ENCODE data around the gene ARHGEF7. TPM values are rescaled to one million over a fixed set of nuclear protein-coding genes. Genes with fewer than 3 reads are reported as not detected.

Gene ARHGEF7
- polyA plus RNA-seq, 1 donor (not counting 4 experiments of a cell fraction or from before 2014, with no cell fraction given), result 25.2 TPM

DNA sequence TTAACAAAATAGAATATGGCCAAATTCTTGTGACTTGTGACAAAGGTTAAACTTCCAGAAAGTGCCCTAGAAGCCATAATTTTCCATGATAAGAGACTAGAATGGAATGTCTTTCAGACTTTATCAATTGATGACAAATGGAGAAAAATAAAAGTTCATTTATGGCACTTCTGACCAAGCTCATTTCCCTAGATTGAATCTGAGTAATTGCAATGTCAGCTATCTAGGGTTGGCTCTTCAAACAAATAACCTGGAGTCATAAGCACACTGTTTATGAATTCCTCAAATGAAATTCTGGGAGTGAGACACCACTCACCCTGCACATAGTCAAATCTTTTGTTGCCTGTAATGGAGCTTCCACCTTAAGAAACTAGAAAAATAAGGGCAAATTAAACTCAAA is 11.4 kb downstream of the ARHGEF7 start:
- Histone ChIP-seq H3K4me3 (ENCODE audit: control insufficient read depth in 2 of 3, extremely low read depth in 1 of 3, insufficient read depth in 2 of 3, low read depth in 1 of 3, low read length in 3 of 3) (no peak overlapping the region), H3K9me1 (ENCODE audit: control insufficient read depth, extremely low read depth, insufficient read depth, low read length) (no peaks in the 10 kb centered on the region), H3K79me2 (ENCODE audit: control insufficient read depth, insufficient read depth, low read length) (no peaks in the 10 kb centered on the region), H3K9ac (ENCODE audit: control insufficient read depth, extremely low read depth, insufficient read depth, low read length) (no peak overlapping the region), H3K27ac (ENCODE audit: control insufficient read depth, insufficient read depth, low read length) (no peak overlapping the region), H3K36me3 (ENCODE audit: control insufficient read depth in 2 of 2, extremely low read depth in 1 of 2, insufficient read depth in 2 of 2, low read length in 2 of 2) (no peaks in the 10 kb centered on the region), H3K4me2 (ENCODE audit: control insufficient read depth, extremely low read depth, insufficient read depth, low read depth, low read length) (no peak overlapping the region), H3K9me3 (ENCODE audit: control insufficient read depth, low read depth, low read length) (no peaks in the 10 kb centered on the region), H3K27me3 (ENCODE audit: control insufficient read depth, extremely low read depth, insufficient read depth, low read length) (peaks cover 14% of the 10 kb centered on the region), H2AFZ (ENCODE audit: control insufficient read depth, low read length) (no peak overlapping the region), H4K20me1 (ENCODE audit: control insufficient read depth, extremely low read depth, insufficient read depth, low read length) (no peaks in the 10 kb centered on the region), H3K4me1 (ENCODE audit: control insufficient read depth, extremely low read depth, insufficient read depth, low read length) (no peaks in the 10 kb centered on the region)
- DNase-seq (ENCODE audit: low read depth, low spot score) (no peak), FAIRE-seq (no peak)
- TF ChIP-seq, protein P1, sequence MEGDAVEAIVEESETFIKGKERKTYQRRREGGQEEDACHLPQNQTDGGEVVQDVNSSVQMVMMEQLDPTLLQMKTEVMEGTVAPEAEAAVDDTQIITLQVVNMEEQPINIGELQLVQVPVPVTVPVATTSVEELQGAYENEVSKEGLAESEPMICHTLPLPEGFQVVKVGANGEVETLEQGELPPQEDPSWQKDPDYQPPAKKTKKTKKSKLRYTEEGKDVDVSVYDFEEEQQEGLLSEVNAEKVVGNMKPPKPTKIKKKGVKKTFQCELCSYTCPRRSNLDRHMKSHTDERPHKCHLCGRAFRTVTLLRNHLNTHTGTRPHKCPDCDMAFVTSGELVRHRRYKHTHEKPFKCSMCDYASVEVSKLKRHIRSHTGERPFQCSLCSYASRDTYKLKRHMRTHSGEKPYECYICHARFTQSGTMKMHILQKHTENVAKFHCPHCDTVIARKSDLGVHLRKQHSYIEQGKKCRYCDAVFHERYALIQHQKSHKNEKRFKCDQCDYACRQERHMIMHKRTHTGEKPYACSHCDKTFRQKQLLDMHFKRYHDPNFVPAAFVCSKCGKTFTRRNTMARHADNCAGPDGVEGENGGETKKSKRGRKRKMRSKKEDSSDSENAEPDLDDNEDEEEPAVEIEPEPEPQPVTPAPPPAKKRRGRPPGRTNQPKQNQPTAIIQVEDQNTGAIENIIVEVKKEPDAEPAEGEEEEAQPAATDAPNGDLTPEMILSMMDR (optimal IDR thresholded peaks at IDR 0.05 in 1 of 3, IDR thresholded peaks at IDR 0.05 in 1 of 3, conservative IDR thresholded peaks at IDR 0.05 in 1 of 3; ENCODE audit: extremely low read depth in 1 of 3, insufficient read depth in 2 of 3, low read length in 3 of 3), result no peak
- no peak for TF ChIP-seq EZH2 (IDR thresholded peaks at IDR 0.05; ENCODE audit: low read length)
- dilution Hi-C loops (cut with MboI; ENCODE audit: extremely low pct_ligation_motif_present, low sequenced_read_pairs), result no loop called here

DNA sequence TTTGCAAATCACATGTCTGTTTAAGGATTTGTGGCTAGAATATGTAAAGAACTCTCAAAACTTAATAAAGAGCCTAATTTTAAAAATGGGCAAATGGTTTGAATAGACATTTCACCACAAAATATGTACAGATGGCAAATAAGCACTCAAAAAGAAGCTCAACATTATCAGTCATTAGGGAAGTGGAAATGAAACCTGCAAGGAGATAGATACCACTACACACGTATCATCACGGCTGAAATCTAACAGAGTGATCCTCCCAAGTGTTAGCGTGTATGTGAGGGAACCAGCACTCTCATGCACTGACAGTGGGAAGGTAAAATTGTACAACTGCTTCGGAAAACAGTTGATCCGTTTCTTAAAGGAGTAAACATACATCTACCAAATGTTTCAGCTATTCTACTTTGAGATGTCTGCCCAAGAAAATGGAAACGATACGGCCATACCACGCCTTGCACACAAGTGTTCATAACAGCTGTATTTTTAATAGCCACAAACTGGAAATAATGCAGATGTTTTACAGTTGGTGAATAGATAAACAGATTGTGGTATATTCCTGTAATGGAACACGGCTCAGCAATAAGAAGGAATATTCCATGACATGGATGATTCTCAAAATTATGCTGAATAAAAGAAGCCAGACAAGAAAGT is 14.5 kb downstream of the ARHGEF7 start:
- H4K20me1 ChIP-seq (ENCODE audit: control insufficient read depth, extremely low read depth, insufficient read depth, low read length), result no peaks in the 10 kb centered on the region
- no peak overlapping the region for H3K4me2 ChIP-seq (ENCODE audit: control insufficient read depth, extremely low read depth, insufficient read depth, low read depth, low read length)
- H3K9me3 ChIP-seq (ENCODE audit: control insufficient read depth, low read depth, low read length), result no peaks in the 10 kb centered on the region
- FAIRE-seq (no peak), DNase-seq (ENCODE audit: low read depth, low spot score) (no peak)
- no peak overlapping the region for H3K4me3 ChIP-seq (ENCODE audit: control insufficient read depth in 2 of 3, extremely low read depth in 1 of 3, insufficient read depth in 2 of 3, low read depth in 1 of 3, low read length in 3 of 3)
- H3K4me1 ChIP-seq (ENCODE audit: control insufficient read depth, extremely low read depth, insufficient read depth, low read length), result no peaks in the 10 kb centered on the region
- no peaks in the 10 kb centered on the region for H3K36me3 ChIP-seq (ENCODE audit: control insufficient read depth in 2 of 2, extremely low read depth in 1 of 2, insufficient read depth in 2 of 2, low read length in 2 of 2)
- H3K27me3 ChIP-seq (ENCODE audit: control insufficient read depth, extremely low read depth, insufficient read depth, low read length), result peaks cover 13% of the 10 kb centered on the region
- no peaks in the 10 kb centered on the region for H3K9me1 ChIP-seq (ENCODE audit: control insufficient read depth, extremely low read depth, insufficient read depth, low read length)
- no peak overlapping the region for H3K9ac ChIP-seq (ENCODE audit: control insufficient read depth, extremely low read depth, insufficient read depth, low read length)
- no peak overlapping the region for H3K27ac ChIP-seq (ENCODE audit: control insufficient read depth, insufficient read depth, low read length)
- no peaks in the 10 kb centered on the region for H3K79me2 ChIP-seq (ENCODE audit: control insufficient read depth, insufficient read depth, low read length)
- dilution Hi-C loops (cut with MboI; ENCODE audit: extremely low pct_ligation_motif_present, low sequenced_read_pairs), result no loop called here
- no peak for TF ChIP-seq EZH2 (IDR thresholded peaks at IDR 0.05; ENCODE audit: low read length)
- TF ChIP-seq, protein P1 (optimal IDR thresholded peaks at IDR 0.05 in 1 of 3, IDR thresholded peaks at IDR 0.05 in 1 of 3, conservative IDR thresholded peaks at IDR 0.05 in 1 of 3; ENCODE audit: extremely low read depth in 1 of 3, insufficient read depth in 2 of 3, low read length in 3 of 3), result no peak
- H2AFZ ChIP-seq (ENCODE audit: control insufficient read depth, low read length), result no peak overlapping the region
